SK-N-SH (cell line): Measurements from ENCODE around the gene SPATA25. TPM values are rescaled to one million over a fixed set of nuclear protein-coding genes. Genes with fewer than 3 reads are reported as not detected.

ENCODE experiments used
- CTCF ChIA-PET: fragments of 300-600, 350-600 bp; formaldehyde crosslinking; extraction: SDS; loops from one replicate; lab custom pipeline; 2021; lab: Yijun Ruan, JAX
- POLR2A ChIA-PET: fragments of 350-600 bp; sonication (Branson Sonifier 250); formaldehyde crosslinking; extraction: SDS; loops from one replicate; lab custom pipeline; 2020; ENCODE audit warnings: antibody characterized with exemption, inconsistent platforms; lab: Yijun Ruan, JAX
- DNase-seq: peaks from one replicate; pipeline ENCODE4 v3.0.0; 2012
- H2AFZ ChIP-seq: fragments of 200-600 bp; sonication (generic); 2 replicates; pipeline ENCODE4 v1.8.1; 2016; ENCODE audit warnings: antibody characterized with exemption, mild to moderate bottlenecking, low read depth
- H3F3A ChIP-seq: fragments of 200-600 bp; sonication (generic); replicated peaks from 2 replicates; pipeline ENCODE3; 2016; ENCODE audit warnings: antibody characterized with exemption, mild to moderate bottlenecking; ENCODE audit not compliant: insufficient read depth
- H3K27ac ChIP-seq, 2 experiments: fragments of 200-500 bp in 1 of 2; fragments of 200-600 bp in 1 of 2; sonication (Bioruptor generic) in 1 of 2; sonication (generic), shearing (Covaris generic) in 1 of 2; 2 replicates each; pipeline versions ENCODE4 v1.5.1 to v1.6.1; 2014 to 2016; ENCODE audit warnings: low read depth in 2 of 2, inconsistent platforms in 1 of 2, low read length in 1 of 2, mild to moderate bottlenecking in 1 of 2, mixed read lengths in 1 of 2
- H3K27me3 ChIP-seq: fragments of 200-600 bp; sonication (generic), shearing (Covaris generic); 2 replicates; pipeline ENCODE4 v1.6.1; 2016; ENCODE audit warnings: mixed run types; ENCODE audit not compliant: insufficient read depth
- H3K36me3 ChIP-seq, 2 experiments: fragments of 200-500 bp in 1 of 2; fragments of 200-600 bp in 1 of 2; sonication (Bioruptor generic) in 1 of 2; sonication (generic) in 1 of 2; replicated peaks in 1 of 2; 2 replicates each; pipeline versions ENCODE3 to v1.5.1; 2014 to 2016; ENCODE audit warnings: low read length in 1 of 2, mild to moderate bottlenecking in 1 of 2; ENCODE audit not compliant: insufficient read depth in 2 of 2, control insufficient read depth in 1 of 2
- H3K4me1 ChIP-seq, 2 experiments: fragments of 200-500 bp in 1 of 2; fragments of 200-600 bp in 1 of 2; sonication (Bioruptor generic) in 1 of 2; sonication (generic), shearing (Covaris generic) in 1 of 2; 2 replicates each; pipeline versions ENCODE4 v1.5.1 to v1.6.1; 2014 to 2016; ENCODE audit warnings: low read depth in 1 of 2, low read length in 1 of 2, mixed run types in 1 of 2; ENCODE audit not compliant: insufficient read depth in 2 of 2, control insufficient read depth in 1 of 2
- H3K4me2 ChIP-seq: fragments of 200-600 bp; sonication (generic), shearing (Covaris generic); 2 replicates; pipeline ENCODE4 v1.6.1; 2017; ENCODE audit warnings: mixed run types
- H3K4me3 ChIP-seq, 2 experiments: fragments of 200-500 bp in 1 of 2; fragments of 200-600 bp in 1 of 2; sonication (Bioruptor generic) in 1 of 2; sonication (generic), shearing (Covaris generic) in 1 of 2; 2 replicates each; pipeline versions ENCODE4 v1.5.1 to v1.8.1; 2014 to 2016; ENCODE audit warnings: low read depth in 2 of 2, inconsistent platforms in 1 of 2, low read length in 1 of 2, mild to moderate bottlenecking in 1 of 2, mixed read lengths in 1 of 2, moderate library complexity in 1 of 2
- H3K79me2 ChIP-seq: fragments of 200-600 bp; sonication (generic); 2 replicates; pipeline ENCODE4 v1.8.1; 2017; ENCODE audit warnings: mild to moderate bottlenecking; ENCODE audit not compliant: insufficient read depth
- H3K9ac ChIP-seq: fragments of 200-600 bp; sonication (generic); 2 replicates; pipeline ENCODE4 v1.6.1; 2017; ENCODE audit warnings: mixed run types
- H3K9me2 ChIP-seq: fragments of 200-600 bp; sonication (generic); 2 replicates; pipeline ENCODE4 v1.6.1; 2017; ENCODE audit warnings: mixed run types
- H3K9me3 ChIP-seq: fragments of 200-600 bp; sonication (generic); 2 replicates; pipeline ENCODE4 v1.6.1; 2017; ENCODE audit warnings: mixed run types, mild to moderate bottlenecking, moderate library complexity
- H4K20me1 ChIP-seq: fragments of 200-600 bp; sonication (generic); 2 replicates; pipeline ENCODE4 v1.6.1; 2017; ENCODE audit warnings: mild to moderate bottlenecking, mixed run types; ENCODE audit not compliant: insufficient read depth
- CHD2 ChIP-seq: fragments of 150-350 bp; IDR thresholded peaks from 2 replicates; pipeline ENCODE4 v1.6.1; 2018; ENCODE audit warnings: low read length; ENCODE audit not compliant: partially characterized antibody
- EP300 ChIP-seq, 2 experiments: IDR thresholded peaks; 2 replicates each; pipeline versions ENCODE4 v1.4.0 to v1.6.1; 2012; ENCODE audit warnings: borderline replicate concordance in 1 of 2, low read depth in 1 of 2, low read length in 1 of 2
- EZH2phosphoT487 ChIP-seq: fragments of 200-600 bp; sonication (generic); IDR thresholded peaks from 2 replicates; pipeline ENCODE4 v1.6.1; 2017; ENCODE audit warnings: low read depth, mixed run types, mild to moderate bottlenecking, antibody characterized with exemption, moderate library complexity, borderline replicate concordance
- FOXJ3 ChIP-seq: sonication (generic); formaldehyde crosslinking; IDR thresholded peaks from 2 replicates; pipeline ENCODE4 v1.5.1; 2020; ENCODE audit warnings: mild to moderate bottlenecking, missing genetic modification reagents
- GATA2 ChIP-seq: sonication (generic); formaldehyde crosslinking; IDR thresholded peaks from 2 replicates; pipeline ENCODE4 v1.5.0; 2020; ENCODE audit warnings: mild to moderate bottlenecking, missing genetic modification reagents
- MEF2A ChIP-seq: IDR thresholded peaks from 2 replicates; pipeline ENCODE4 v1.4.0; 2012; ENCODE audit warnings: low read depth, borderline replicate concordance
- NFIC ChIP-seq: IDR thresholded peaks from 2 replicates; pipeline ENCODE4 v1.4.0; 2012; ENCODE audit warnings: borderline replicate concordance
- RCOR1 ChIP-seq: fragments of 150-350 bp; IDR thresholded peaks from 2 replicates; pipeline ENCODE4 v1.6.1; 2017; ENCODE audit warnings: antibody characterized with exemption, low read length
- SIN3A ChIP-seq: IDR thresholded peaks from 2 replicates; pipeline ENCODE4 v1.6.1; 2012; ENCODE audit warnings: low read depth, mild to moderate bottlenecking, low read length, moderate library complexity, borderline replicate concordance
- TAF1 ChIP-seq: IDR thresholded peaks from 2 replicates; pipeline ENCODE4 v1.6.1; 2012; ENCODE audit warnings: low read depth, mild to moderate bottlenecking, low read length, moderate library complexity, borderline replicate concordance
- TCF12 ChIP-seq: IDR thresholded peaks from 2 replicates; pipeline ENCODE4 v1.4.0; 2012
- TEAD4 ChIP-seq: IDR thresholded peaks from 2 replicates; pipeline ENCODE4 v1.4.0; 2012; ENCODE audit warnings: mild to moderate bottlenecking, borderline replicate concordance; ENCODE audit not compliant: insufficient read depth
- YY1 ChIP-seq: IDR thresholded peaks from 2 replicates; pipeline ENCODE4 v1.4.0; 2012; ENCODE audit warnings: low read depth, mild to moderate bottlenecking
- WGBS: methylation state at CpG from one replicate; pipeline ENCODE4 v1.1.6; 2017; ENCODE audit warnings: low lambda C conversion rate; 5-methylcytosine and 5-hydroxymethylcytosine counted together
- polyA plus RNA-seq, 3 experiments: library from polyadenylated mRNA; depleted of rRNA; stranded (reverse); fragments of >200 nt; gene quantifications; 2 replicates each; pipeline ENCODE4 v1.2.3, GENCODE V29; 2012
- TF ChIP-seq, protein P1 (sequence below): IDR thresholded peaks from 2 replicates; pipeline ENCODE4 v1.4.0; 2012; ENCODE audit warnings: low read depth, borderline replicate concordance
- TF ChIP-seq, protein P2 (sequence below): fragments of 150-350 bp; IDR thresholded peaks from 2 replicates; pipeline ENCODE4 v1.6.1; 2016; ENCODE audit warnings: mild to moderate bottlenecking, low read depth, low read length
- TF ChIP-seq, protein P3 (sequence below): fragments of 150-350 bp; IDR thresholded peaks from 2 replicates; pipeline ENCODE4 v1.6.1; 2017; ENCODE audit warnings: antibody characterized with exemption, low read length, low read depth, borderline replicate concordance

Gene SPATA25
- polyA plus RNA-seq, 1 of the 3 experiments (the other 2 are of a cell fraction), result 1.3 TPM

DNA sequence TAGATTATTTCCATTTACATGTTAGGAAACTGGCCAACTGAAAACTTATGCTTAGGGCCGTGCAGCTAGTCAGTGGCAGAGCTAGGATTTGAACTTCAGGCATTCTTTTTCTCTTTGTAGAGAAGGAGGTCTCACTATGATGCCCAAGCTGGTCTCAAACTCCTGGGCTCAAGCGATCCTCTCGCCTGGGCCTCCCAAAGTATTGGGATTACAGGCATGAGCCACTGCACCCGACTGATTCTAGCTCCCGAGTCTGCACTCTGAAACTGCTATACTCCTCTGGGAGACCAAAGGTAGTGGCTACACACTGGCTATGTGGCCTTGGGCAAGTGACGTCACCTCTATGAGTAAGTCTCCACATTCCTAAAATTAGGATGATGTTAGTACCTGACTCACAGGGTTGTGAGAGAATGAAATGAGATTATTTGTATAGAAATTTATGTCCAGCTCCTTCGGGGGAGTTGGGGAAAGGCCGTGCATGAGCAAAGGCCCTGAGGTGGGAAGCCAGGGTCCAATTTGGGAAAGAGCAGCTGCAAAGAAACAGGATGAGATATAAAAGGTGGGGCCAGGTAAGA, 18.2 kb upstream of the SPATA25 start (continued):
- TF ChIP-seq, protein P1, sequence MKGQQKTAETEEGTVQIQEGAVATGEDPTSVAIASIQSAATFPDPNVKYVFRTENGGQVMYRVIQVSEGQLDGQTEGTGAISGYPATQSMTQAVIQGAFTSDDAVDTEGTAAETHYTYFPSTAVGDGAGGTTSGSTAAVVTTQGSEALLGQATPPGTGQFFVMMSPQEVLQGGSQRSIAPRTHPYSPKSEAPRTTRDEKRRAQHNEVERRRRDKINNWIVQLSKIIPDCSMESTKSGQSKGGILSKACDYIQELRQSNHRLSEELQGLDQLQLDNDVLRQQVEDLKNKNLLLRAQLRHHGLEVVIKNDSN, result no peak
- no peak for TF ChIP-seq YY1
- TF ChIP-seq, all 33 proteins: peak for 0

DNA sequence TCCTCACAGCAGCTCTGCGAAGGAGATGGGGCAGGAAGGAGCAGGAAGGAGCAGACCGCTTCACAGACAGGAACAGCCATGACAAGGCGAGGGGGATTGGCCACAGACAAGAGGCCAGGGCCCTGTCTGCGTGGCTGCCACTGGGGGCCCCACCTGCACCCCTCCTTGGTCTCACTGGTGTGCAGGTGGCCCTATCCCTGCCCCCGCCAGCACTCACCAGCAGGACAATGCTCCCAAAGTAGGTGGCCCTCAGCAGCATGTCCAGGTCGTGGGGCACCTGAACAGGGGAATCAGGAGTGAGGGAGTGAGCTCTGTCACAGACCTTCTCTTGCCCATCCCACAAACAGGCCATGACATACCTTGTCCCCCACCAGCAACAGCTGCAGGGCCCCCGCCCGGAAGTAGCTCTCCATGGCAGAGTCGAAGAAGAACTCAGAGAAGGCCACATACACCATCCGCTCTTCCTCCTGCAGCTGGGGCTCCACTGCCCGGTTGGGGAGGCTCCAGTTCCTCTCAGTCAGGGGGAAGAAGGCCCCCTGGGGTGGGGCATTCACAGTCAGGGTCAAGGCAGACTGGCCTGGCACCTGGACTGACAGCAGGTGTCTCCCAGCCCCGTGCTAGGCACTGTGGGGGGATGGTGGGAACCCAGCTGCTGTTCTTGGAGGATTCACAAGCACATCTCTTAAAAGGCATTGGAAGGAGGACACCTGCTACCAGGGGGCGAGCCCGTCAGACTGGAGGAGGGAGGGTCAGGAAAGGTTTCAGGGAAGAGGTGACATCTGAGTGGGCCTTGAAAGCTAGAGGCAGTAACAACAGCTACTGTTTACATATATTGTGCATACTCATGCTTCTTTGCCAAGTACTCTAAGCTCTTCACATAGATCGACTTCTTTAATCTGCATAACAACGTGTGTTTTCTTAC, 17.4 kb upstream of the SPATA25 start:
- H3K9me2 ChIP-seq, result no peaks in the 10 kb centered on the region
- no peak overlapping the region for H3K9ac ChIP-seq
- H3K4me1 ChIP-seq, result peaks cover 0 to 2% of the 10 kb centered on the region in 2 experiments; a peak in 1 of 4 replicates
- H3K27me3 ChIP-seq, result no peaks in the 10 kb centered on the region
- CTCF ChIA-PET, result interaction anchor here (0.7 to 1.6 kb wide), 7 partner anchors 8 to 106 kb away, joined by 3 to 4 read pairs (median 4); no protein-coding TSS in a partner anchor
- H3F3A ChIP-seq, result peaks cover 14% of the 10 kb centered on the region
- TF ChIP-seq TCF12 (no peak), FOXJ3 (CRISPR knock-in tag) (no peak), EZH2phosphoT487 (no peak), EP300 (IDR thresholded peaks at IDR 0.05; ENCODE audit: borderline replicate concordance in 1 of 2, low read depth in 1 of 2, low read length in 1 of 2) (no peak), GATA2 (CRISPR knock-in tag) (no peak), MEF2A (no peak), TEAD4 (no peak), CHD2 (no peak), TAF1 (no peak), RCOR1 (no peak), NFIC (no peak), SIN3A (no peak)
- TF ChIP-seq, protein P2, sequence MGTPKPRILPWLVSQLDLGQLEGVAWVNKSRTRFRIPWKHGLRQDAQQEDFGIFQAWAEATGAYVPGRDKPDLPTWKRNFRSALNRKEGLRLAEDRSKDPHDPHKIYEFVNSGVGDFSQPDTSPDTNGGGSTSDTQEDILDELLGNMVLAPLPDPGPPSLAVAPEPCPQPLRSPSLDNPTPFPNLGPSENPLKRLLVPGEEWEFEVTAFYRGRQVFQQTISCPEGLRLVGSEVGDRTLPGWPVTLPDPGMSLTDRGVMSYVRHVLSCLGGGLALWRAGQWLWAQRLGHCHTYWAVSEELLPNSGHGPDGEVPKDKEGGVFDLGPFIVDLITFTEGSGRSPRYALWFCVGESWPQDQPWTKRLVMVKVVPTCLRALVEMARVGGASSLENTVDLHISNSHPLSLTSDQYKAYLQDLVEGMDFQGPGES, result no peak
- TF ChIP-seq, protein P3, sequence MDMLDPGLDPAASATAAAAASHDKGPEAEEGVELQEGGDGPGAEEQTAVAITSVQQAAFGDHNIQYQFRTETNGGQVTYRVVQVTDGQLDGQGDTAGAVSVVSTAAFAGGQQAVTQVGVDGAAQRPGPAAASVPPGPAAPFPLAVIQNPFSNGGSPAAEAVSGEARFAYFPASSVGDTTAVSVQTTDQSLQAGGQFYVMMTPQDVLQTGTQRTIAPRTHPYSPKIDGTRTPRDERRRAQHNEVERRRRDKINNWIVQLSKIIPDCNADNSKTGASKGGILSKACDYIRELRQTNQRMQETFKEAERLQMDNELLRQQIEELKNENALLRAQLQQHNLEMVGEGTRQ, result no peak
- TF ChIP-seq, all 33 proteins: peak for 0
- H4K20me1 ChIP-seq, result no peaks in the 10 kb centered on the region; the same call in 1 of the 2 replicates
- H3K36me3 ChIP-seq, result peaks cover 37 to 38% of the 10 kb centered on the region in 2 experiments
- 89% methylated on average over 11 of the region's 16 CpGs for WGBS
- H3K4me3 ChIP-seq, result no peak overlapping the region
- no peak for DNase-seq
- no peaks in the 10 kb centered on the region for H3K9me3 ChIP-seq
- H3K27ac ChIP-seq, result no peak overlapping the region
- H3K79me2 ChIP-seq, result peaks cover 10% of the 10 kb centered on the region
- POLR2A ChIA-PET, result no interaction called here
- H2AFZ ChIP-seq, result no peak overlapping the region
- H3K4me2 ChIP-seq, result no peak overlapping the region
